HG02623 (cell line): ENCODE data around the gene SORCS1.

Source experiments
- ATAC-seq: cut with Tn5 transposase; IDR thresholded peaks from one replicate; pipeline ENCODE4 v1.9.1; 2021; ENCODE audit warnings: moderate library complexity; ENCODE audit not compliant: unreplicated experiment

Gene SORCS1

GRCh38 chr10:106825576-106826364 lies 338.7 kb downstream of the SORCS1 start:
- ATAC-seq: no peak

GRCh38 chr10:106820579-106820978 lies 343.9 kb downstream of the SORCS1 start:
- ATAC-seq: no peak

GRCh38 chr10:106819490-106819889 lies 345.0 kb downstream of the SORCS1 start:
- ATAC-seq: no peak

GRCh38 chr10:106816318-106817085 lies 348.0 kb downstream of the SORCS1 start:
- no peak for ATAC-seq

- ATAC-seq: no peak
Measured at GRCh38 chr10:106815427-106816043, 349.0 kb downstream of the SORCS1 start.

- ATAC-seq: no peak
Measured at GRCh38 chr10:106804992-106805582, 359.4 kb downstream of the SORCS1 start.

DNA sequence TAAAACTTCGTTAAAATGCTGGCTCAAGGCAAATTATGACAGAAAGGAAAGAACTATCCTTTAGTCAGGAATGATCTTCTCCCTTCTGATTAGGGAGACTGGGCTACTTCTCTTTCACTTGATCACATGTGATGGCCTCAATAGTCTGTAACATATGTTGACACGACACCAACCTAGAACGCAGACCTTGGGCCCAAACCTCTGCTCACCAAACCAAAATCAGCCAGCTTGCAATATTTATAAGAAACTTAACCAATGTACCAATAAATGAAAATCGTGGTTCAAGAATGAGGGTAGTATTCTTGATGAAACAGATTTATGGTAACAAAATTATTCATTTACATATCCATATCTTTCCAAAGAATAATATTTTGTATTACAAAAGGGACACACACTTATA lies 361.6 kb downstream of the SORCS1 start:
- ATAC-seq: no peak

- no peak for ATAC-seq
Measured at GRCh38 chr10:106799776-106800175, 364.7 kb downstream of the SORCS1 start.

DNA sequence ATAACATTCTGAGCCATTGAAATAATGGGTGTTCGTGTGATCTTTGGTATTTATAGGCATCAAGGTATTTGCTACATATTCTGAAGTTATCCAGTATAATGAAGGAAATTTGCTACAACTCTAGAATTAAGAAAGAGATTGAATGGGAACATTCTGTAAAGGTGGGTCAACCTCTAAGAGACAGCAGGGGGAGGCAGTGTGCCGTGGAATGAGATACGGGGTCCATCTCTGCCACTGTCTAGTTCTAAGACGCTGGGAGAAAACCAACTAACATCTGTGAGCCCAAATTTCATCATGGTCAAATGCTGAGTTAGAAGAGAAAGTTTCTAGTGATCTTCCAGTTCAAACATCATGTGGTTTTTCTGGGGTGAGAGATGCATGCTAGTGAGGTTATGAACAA lies 368.9 kb downstream of the SORCS1 start:
- peak; percentile 93 for ATAC-seq

- no peak for ATAC-seq
Measured at GRCh38 chr10:106793617-106794016, 370.9 kb downstream of the SORCS1 start.

- ATAC-seq: no peak
Measured at GRCh38 chr10:106789623-106790022, 374.9 kb downstream of the SORCS1 start.

DNA sequence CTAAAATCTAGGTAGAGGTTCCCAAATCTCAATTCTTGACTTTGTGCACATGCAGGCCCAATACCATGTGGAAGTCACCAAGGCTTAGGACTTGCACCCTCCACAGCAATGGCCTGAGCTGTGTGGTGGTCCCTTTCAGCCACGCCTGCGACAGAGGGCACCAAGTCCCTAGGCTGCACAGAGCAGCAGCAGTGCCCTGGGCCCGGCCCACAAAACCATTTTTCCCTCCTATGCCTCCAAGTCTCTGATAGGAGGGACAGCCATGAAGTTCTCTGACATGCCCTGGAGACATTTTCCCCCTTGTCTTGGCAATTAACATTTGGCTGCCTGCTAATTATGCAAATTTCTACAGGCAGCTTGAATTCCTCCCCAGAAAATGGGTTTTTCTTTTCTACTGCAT lies 375.5 kb downstream of the SORCS1 start:
- ATAC-seq: no peak

DNA sequence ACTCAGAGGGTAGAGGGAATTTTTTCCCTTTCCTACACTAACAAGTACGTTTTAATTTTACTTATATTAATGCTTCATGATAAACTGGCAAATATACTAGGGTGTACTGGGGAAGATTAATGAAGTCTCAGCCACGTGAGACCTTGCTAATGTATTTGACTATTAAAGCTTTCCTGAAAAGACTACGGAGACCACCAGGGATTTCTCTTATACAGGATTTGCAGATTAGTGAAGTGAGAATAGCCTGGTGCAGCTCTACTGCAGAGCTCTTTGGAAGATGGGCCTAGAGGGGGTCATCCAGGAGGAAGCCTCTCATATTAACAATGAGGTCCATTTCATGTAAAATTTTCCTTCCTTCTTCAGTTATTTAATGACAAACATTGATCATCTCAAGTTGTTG lies 379.0 kb downstream of the SORCS1 start:
- ATAC-seq: no peak

DNA sequence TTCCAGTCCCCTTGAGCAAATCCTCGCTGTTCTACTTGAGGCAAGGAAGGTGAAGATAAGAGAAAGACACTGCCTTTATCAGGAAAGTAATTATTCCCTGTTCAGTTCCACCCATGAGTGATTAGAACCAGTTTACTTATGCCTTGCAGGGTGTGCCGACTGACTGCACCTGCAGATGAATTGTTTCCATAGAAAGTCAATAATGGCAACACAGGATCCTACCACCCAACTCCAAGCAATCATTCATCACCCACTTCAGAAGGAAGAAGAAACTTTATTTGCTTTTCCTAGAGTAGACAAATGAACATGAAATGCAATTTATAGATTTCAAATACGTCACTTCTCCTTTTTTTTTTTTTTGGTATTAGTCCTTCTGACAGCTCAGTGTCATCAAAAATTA lies 383.9 kb downstream of the SORCS1 start:
- no peak for ATAC-seq

- ATAC-seq: no peak
Measured at GRCh38 chr10:106777841-106778240, 386.7 kb downstream of the SORCS1 start.

DNA sequence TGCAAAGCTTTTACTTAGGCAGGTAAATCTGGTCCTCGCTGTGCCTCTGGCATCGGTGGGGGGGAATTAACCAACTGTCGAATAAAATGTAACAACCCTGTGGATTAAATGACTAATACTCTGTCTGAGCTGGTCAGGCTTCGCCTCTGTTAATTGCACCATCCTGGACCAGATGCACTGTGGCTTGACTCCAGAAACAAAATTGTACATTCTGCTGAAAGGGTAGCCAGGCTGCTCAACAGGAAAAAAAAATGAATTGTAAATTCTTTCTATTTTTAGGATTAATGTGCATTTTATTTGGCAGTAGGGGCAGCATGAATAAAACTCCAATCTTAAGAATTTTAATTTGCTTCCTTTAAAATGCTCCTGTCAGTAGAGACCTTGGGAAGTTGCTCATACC lies 389.4 kb downstream of the SORCS1 start:
- ATAC-seq: no peak

DNA sequence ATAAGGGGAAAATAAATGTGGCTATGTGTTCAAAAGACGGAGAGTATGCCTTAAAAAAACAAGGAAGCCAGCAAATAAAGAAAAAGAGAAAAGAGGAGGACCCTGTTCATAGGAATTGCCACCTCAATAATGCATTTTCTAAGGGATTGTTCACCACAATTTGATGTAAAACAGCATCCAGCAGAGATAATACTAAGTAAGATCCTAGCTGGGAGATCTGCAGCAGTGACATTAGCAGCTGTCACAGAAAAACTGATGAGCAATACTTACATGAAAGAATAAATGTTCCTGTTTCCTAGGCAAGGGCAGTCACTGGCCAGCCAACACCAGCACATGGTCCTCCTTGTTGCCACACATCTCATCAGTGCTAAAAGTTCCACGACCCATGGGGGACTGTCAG lies 391.5 kb downstream of the SORCS1 start:
- no peak for ATAC-seq

GRCh38 chr10:106771154-106771553 lies 393.4 kb downstream of the SORCS1 start:
- ATAC-seq: no peak

DNA sequence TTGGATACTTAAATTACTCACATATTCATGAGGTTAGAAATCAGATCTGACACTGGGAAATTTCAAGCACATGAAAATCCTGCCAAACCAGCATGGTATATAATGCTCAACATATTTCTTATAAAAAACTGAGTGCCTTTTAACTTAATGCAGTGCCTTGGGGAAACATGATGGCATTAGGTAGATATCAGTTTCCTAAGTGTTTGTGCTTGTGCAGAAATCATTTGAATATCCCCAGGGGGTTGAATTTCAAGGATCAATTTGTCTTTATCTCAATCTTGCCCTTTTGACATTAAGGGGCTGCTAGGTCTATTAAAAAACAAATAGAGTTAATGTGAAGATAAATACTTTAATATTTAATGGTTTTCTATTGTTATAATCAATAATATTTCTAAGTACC lies 396.3 kb downstream of the SORCS1 start:
- no peak for ATAC-seq

GRCh38 chr10:106765928-106766327 lies 398.6 kb downstream of the SORCS1 start:
- no peak for ATAC-seq

GRCh38 chr10:106765241-106765754 lies 399.2 kb downstream of the SORCS1 start:
- no peak for ATAC-seq
